ENCODE measurements around the gene SUCLG1. TPM values are rescaled to one million over a fixed set of nuclear protein-coding genes. Genes with fewer than 3 reads are reported as not detected.

SUCLG1 gene
- total and polyA plus RNA-seq, 2 of the 8 experiments (the other 6 are each of a cell fraction or from before 2014, with no cell fraction given): 19.9 to 40.0 TPM

GRCh38 chr2:84421791-84422190, 37.3 kb downstream of the SUCLG1 start:
- Histone ChIP-seq H4K20me1 (replicated peaks in 1 of 2; ENCODE audit: control insufficient read depth in 1 of 2, insufficient read depth in 2 of 2, low read length in 2 of 2) (no peaks in the 10 kb centered on the region), H3K23me2 (ENCODE audit: low read depth, low read length) (no peaks in the 10 kb centered on the region), H2BK12ac (ENCODE audit: low read depth, low read length) (no peak overlapping the region), H3K27me3 (replicated peaks in 1 of 4; ENCODE audit: control insufficient read depth in 3 of 4, extremely low read depth in 1 of 4, insufficient read depth in 3 of 4, low read length in 3 of 4) (no peaks in the 10 kb centered on the region), H3K27ac (ENCODE audit: low read depth, low read length) (no peak overlapping the region), H2BK5ac (ENCODE audit: low read depth, low read length) (no peak overlapping the region), H3K14ac (ENCODE audit: insufficient read length) (no peak overlapping the region), H3K4ac (replicated peaks; ENCODE audit: insufficient read length, low read depth, low read length) (no peak overlapping the region), H4K91ac (replicated peaks; ENCODE audit: insufficient read length, low read length) (no peak overlapping the region), H4K8ac (ENCODE audit: extremely low read depth, insufficient read depth, low read length) (no peak overlapping the region), H4K5ac (ENCODE audit: insufficient read length, low read depth, low read length) (no peak overlapping the region), H3K9ac (replicated peaks in 1 of 4; ENCODE audit: extremely low read depth in 1 of 4, low read depth in 3 of 4, low read length in 3 of 4) (no peak overlapping the region), H3K36me3 (ENCODE audit: control insufficient read depth in 2 of 4, insufficient read depth in 4 of 4, low read length in 3 of 4) (no peaks in the 10 kb centered on the region), H2BK20ac (ENCODE audit: low read length) (no peak overlapping the region), H3K9me3 (ENCODE audit: insufficient read depth in 2 of 2, low read depth in 1 of 2, low read length in 1 of 2) (no peaks in the 10 kb centered on the region), H2BK15ac (ENCODE audit: low read length) (no peak overlapping the region), H3K56ac (replicated peaks; ENCODE audit: insufficient read length, low read depth, low read length) (no peak overlapping the region), H2AK5ac (ENCODE audit: low read depth, low read length) (no peak overlapping the region), H3K18ac (ENCODE audit: extremely low read depth, low read length) (no peak overlapping the region), H2BK120ac (replicated peaks; ENCODE audit: low read depth, low read length) (no peak overlapping the region), H2AFZ (ENCODE audit: low read length) (no peak overlapping the region), H3K4me1 (replicated peaks in 1 of 4; ENCODE audit: control insufficient read depth in 3 of 4, insufficient read depth in 4 of 4, low read length in 3 of 4) (no peaks in the 10 kb centered on the region), H3K4me3 (ENCODE audit: extremely low read depth in 1 of 4, insufficient read depth in 2 of 4, low read depth in 3 of 4, low read length in 4 of 4) (no peak overlapping the region), H3K4me2 (ENCODE audit: insufficient read depth in 1 of 2, low read depth in 2 of 2, low read length in 2 of 2) (no peak overlapping the region), H3K79me2 (ENCODE audit: control insufficient read depth in 1 of 2, insufficient read depth in 2 of 2, low read length in 2 of 2) (no peaks in the 10 kb centered on the region), H3K23ac (ENCODE audit: insufficient read length) (no peak overlapping the region), H3K79me1 (ENCODE audit: low read depth, low read length) (no peaks in the 10 kb centered on the region)
- CTCF ChIA-PET (ENCODE audit: partially characterized antibody): interaction anchor here (1.0 kb wide), 1 partner anchor 11 kb away, joined by 3 read pairs; no protein-coding TSS in a partner anchor
- WGBS, 2 experiments (ENCODE audit: extremely low coverage in 1 of 2, insufficient coverage in 1 of 2, insufficient read length in 1 of 2, insufficient replicate concordance in 2 of 2, low coverage in 1 of 2, low lambda C conversion rate in 2 of 2, missing lambda C conversion rate in 1 of 2): 92% methylated on average over 1 of the region's 1 CpG; no CpG with 5 or more reads in 1 of the 2 experiments
- no peak for DNase-seq (ENCODE audit: low read depth in 1 of 2, low spot score in 2 of 2)
- FAIRE-seq: no peak
- POLR2A ChIA-PET (ENCODE audit: partially characterized antibody): no interaction called here
- TF ChIP-seq JUND (IDR thresholded peaks at IDR 0.05; ENCODE audit: low read length) (no peak), RAD21 (IDR thresholded peaks at IDR 0.05 in 1 of 2, conservative IDR thresholded peaks at IDR 0.05 in 1 of 2; ENCODE audit: low read depth in 2 of 2, low read length in 2 of 2) (no peak), SUZ12 (IDR thresholded peaks at IDR 0.05; ENCODE audit: low read length) (no peak), SAP30 (IDR thresholded peaks at IDR 0.05; ENCODE audit: insufficient read depth, insufficient replicate concordance, low read length) (no peak), RBBP5 (IDR thresholded peaks at IDR 0.05; ENCODE audit: borderline replicate concordance, low read depth, low read length) (no peak), KDM4A (IDR thresholded peaks at IDR 0.05; ENCODE audit: low read depth, low read length, severe bottlenecking) (no peak), EP300 (IDR thresholded peaks at IDR 0.05; ENCODE audit: borderline replicate concordance in 1 of 2, low read depth in 2 of 2, low read length in 2 of 2) (no peak), CTBP2 (IDR thresholded peaks at IDR 0.05; ENCODE audit: borderline replicate concordance, insufficient read depth, insufficient read length, low read length) (no peak)
- TF ChIP-seq, protein P1, sequence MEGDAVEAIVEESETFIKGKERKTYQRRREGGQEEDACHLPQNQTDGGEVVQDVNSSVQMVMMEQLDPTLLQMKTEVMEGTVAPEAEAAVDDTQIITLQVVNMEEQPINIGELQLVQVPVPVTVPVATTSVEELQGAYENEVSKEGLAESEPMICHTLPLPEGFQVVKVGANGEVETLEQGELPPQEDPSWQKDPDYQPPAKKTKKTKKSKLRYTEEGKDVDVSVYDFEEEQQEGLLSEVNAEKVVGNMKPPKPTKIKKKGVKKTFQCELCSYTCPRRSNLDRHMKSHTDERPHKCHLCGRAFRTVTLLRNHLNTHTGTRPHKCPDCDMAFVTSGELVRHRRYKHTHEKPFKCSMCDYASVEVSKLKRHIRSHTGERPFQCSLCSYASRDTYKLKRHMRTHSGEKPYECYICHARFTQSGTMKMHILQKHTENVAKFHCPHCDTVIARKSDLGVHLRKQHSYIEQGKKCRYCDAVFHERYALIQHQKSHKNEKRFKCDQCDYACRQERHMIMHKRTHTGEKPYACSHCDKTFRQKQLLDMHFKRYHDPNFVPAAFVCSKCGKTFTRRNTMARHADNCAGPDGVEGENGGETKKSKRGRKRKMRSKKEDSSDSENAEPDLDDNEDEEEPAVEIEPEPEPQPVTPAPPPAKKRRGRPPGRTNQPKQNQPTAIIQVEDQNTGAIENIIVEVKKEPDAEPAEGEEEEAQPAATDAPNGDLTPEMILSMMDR (IDR thresholded peaks at IDR 0.05; ENCODE audit: control extremely low read depth in 1 of 3, insufficient read depth in 1 of 3, low read depth in 1 of 3, low read length in 3 of 3): no peak
- TF ChIP-seq, protein P2, sequence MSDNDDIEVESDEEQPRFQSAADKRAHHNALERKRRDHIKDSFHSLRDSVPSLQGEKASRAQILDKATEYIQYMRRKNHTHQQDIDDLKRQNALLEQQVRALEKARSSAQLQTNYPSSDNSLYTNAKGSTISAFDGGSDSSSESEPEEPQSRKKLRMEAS (IDR thresholded peaks at IDR 0.05): no peak

All from H1 (cell line).